Ishikawa (cell line): ENCODE data around the gene HNRNPH3.
A peak's percentile ranks its signal among the peaks of the same experiment; 100 is the strongest.

Source experiments
- CEBPB ChIP-seq: IDR thresholded peaks from 2 replicates; pipeline ENCODE4 v1.6.1; 2012
- CREB1 ChIP-seq: IDR thresholded peaks from 2 replicates; pipeline ENCODE4 v1.6.1; 2012; ENCODE audit warnings: low read depth
- EGR1 ChIP-seq: IDR thresholded peaks from 2 replicates; pipeline ENCODE4 v1.6.1; 2012
- EP300 ChIP-seq: IDR thresholded peaks from 2 replicates; pipeline ENCODE4 v1.6.1; 2012; ENCODE audit warnings: borderline replicate concordance
- FOXM1 ChIP-seq: IDR thresholded peaks from 2 replicates; pipeline ENCODE4 v1.6.1; 2012; ENCODE audit warnings: low read depth, borderline replicate concordance
- NFIC ChIP-seq: IDR thresholded peaks from 2 replicates; pipeline ENCODE4 v1.6.1; 2012
- RAD21 ChIP-seq: IDR thresholded peaks from 2 replicates; pipeline ENCODE4 v1.6.1; 2012; ENCODE audit warnings: low read depth
- REST ChIP-seq: IDR thresholded peaks from 2 replicates; pipeline ENCODE4 v1.6.1; 2012; ENCODE audit warnings: low read depth, mild to moderate bottlenecking
- TAF1 ChIP-seq: IDR thresholded peaks from 2 replicates; pipeline ENCODE4 v1.6.1; 2012; ENCODE audit warnings: low read depth, mild to moderate bottlenecking
- TCF12 ChIP-seq: IDR thresholded peaks from 2 replicates; pipeline ENCODE4 v1.6.1; 2012; ENCODE audit warnings: low read depth
- TEAD4 ChIP-seq: IDR thresholded peaks from 2 replicates; pipeline ENCODE4 v1.6.1; 2012
- YY1 ChIP-seq: IDR thresholded peaks from 2 replicates; pipeline ENCODE4 v1.6.1; 2012; ENCODE audit warnings: low read depth
- ZBTB7A ChIP-seq: IDR thresholded peaks from 2 replicates; pipeline ENCODE4 v1.6.1; 2012; ENCODE audit warnings: low read depth
- TF ChIP-seq, protein P1 (sequence below): IDR thresholded peaks from 2 replicates; pipeline ENCODE4 v1.6.1; 2012
- TF ChIP-seq, protein P2 (sequence below): IDR thresholded peaks from 2 replicates; pipeline ENCODE4 v1.6.1; 2012

Gene HNRNPH3

DNA sequence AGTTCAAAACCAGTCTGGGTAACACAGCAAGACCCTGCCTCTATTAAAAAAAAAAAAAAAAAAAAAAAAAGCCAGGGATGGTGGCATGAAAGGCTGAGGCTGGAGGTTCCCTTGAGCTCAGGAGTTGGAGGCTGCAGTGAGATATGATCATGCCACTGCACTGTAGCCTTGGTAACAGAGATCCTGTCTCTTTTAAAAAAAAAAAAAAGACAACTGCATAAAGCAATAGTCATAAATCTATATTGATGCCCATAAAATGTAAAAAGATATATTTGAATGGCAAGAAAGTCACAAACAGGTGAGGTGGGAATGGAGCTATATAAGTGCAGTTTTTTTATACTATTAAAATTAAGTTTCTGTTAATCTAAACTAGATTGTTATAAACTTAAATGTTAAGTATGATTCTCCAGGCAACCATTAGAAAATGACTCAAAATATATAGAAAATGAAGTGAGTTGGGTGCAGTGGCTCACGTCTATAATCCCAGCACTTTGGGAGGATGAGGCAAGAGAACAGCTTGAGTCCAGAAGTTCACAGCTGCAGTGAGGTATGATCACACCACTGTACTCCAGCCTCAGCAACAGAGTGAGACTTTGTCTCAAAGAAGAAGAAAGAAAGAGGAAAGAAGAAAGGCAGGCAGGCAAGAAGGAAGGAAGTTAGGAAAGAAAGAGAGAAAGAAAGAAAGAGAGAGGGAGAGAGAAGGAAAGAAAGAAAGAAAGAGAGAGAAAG, 13.4 kb upstream of the HNRNPH3 start:
- TF ChIP-seq, protein P1, sequence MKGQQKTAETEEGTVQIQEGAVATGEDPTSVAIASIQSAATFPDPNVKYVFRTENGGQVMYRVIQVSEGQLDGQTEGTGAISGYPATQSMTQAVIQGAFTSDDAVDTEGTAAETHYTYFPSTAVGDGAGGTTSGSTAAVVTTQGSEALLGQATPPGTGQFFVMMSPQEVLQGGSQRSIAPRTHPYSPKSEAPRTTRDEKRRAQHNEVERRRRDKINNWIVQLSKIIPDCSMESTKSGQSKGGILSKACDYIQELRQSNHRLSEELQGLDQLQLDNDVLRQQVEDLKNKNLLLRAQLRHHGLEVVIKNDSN = no peak
- TF ChIP-seq, protein P2, sequence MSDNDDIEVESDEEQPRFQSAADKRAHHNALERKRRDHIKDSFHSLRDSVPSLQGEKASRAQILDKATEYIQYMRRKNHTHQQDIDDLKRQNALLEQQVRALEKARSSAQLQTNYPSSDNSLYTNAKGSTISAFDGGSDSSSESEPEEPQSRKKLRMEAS = no peak

- TF ChIP-seq TAF1 = no peak
- no peak for TF ChIP-seq RAD21
- TF ChIP-seq, protein P2 = no peak
- no peak for TF ChIP-seq EP300
- TF ChIP-seq TEAD4 = no peak
- TF ChIP-seq TCF12 = no peak
- TF ChIP-seq YY1 = no peak
- TF ChIP-seq, protein P1 = peak; percentile 83
- TF ChIP-seq FOXM1 = no peak
- no peak for TF ChIP-seq ZBTB7A
- peak; percentile 19; the same call in 1 of the 2 replicates for TF ChIP-seq CEBPB
These were observed 3.7 kb upstream of the HNRNPH3 start for GRCh38 chr10:68327889-68328786.

- no peak for TF ChIP-seq CEBPB
- no peak for TF ChIP-seq RAD21
- TF ChIP-seq ZBTB7A = no peak
- no peak for TF ChIP-seq REST
- no peak for TF ChIP-seq NFIC
- no peak for TF ChIP-seq EP300
- no peak for TF ChIP-seq YY1
- no peak for TF ChIP-seq EGR1
- no peak for TF ChIP-seq FOXM1
- TF ChIP-seq TEAD4 = no peak
- TF ChIP-seq, protein P1 = no peak
- no peak for TF ChIP-seq CREB1
- TF ChIP-seq TAF1 = no peak
- TF ChIP-seq TCF12 = no peak
- TF ChIP-seq, protein P2 = no peak
These were observed 2.4 kb upstream of the HNRNPH3 start for GRCh38 chr10:68329506-68329861.

- TF ChIP-seq RAD21 (no peak), EGR1 (no peak), YY1 (no peak), REST (no peak), NFIC (no peak; the same call in 1 of the 2 replicates), EP300 (no peak), TCF12 (no peak)
- TF ChIP-seq, protein P1 = no peak
These were observed 911 bp upstream of the HNRNPH3 start for GRCh38 chr10:68330852-68331454.
